ENCODE results near the gene MCF2.

- no peak for TF ChIP-seq YY1 (IDR thresholded peaks at IDR 0.05; ENCODE audit: insufficient read depth, insufficient read length)
- no peak for TF ChIP-seq ZNF274 (IDR thresholded peaks at IDR 0.05; ENCODE audit: low read depth, low read length)
- no peak for TF ChIP-seq SUZ12 (IDR thresholded peaks at IDR 0.05; ENCODE audit: extremely low read depth, insufficient read depth, insufficient read length)
These were observed 5.3 kb downstream of the MCF2 start for GRCh38 chrX:139702658-139703057.

Data from NT2/D1 (cell line).